Activated CD4-positive, CD25-positive, alpha-beta regulatory T cell treated with anti-CD3 and anti-CD28 coated beads, Interleukin-2, amount 50 U/mL, for 16 hours (primary cell): Measurements from ENCODE around the gene DSCAM.

Experiments
- DNase-seq: peaks from one replicate; pipeline ENCODE4 v3.0.0-alpha.2; 2020; ENCODE audit warnings: low read depth, low spot score

DSCAM gene

GRCh38 chr21:40553781-40554180 lies 293.2 kb downstream of the DSCAM start:
- DNase-seq: no peak

GRCh38 chr21:40547906-40548513 lies 298.9 kb downstream of the DSCAM start:
- DNase-seq: no peak

- DNase-seq: no peak
These were observed 300.3 kb downstream of the DSCAM start for GRCh38 chr21:40546647-40547046.

GRCh38 chr21:40540216-40540615 lies 306.7 kb downstream of the DSCAM start:
- DNase-seq: no peak

- DNase-seq: no peak
These were observed 312.1 kb downstream of the DSCAM start for GRCh38 chr21:40534886-40535285.

- no peak for DNase-seq
These were observed 315.4 kb downstream of the DSCAM start for GRCh38 chr21:40531431-40532110.

GRCh38 chr21:40531016-40531415 lies 315.9 kb downstream of the DSCAM start:
- DNase-seq: no peak

GRCh38 chr21:40517646-40518045 lies 329.3 kb downstream of the DSCAM start:
- no peak for DNase-seq

- no peak for DNase-seq
These were observed 330.6 kb downstream of the DSCAM start for GRCh38 chr21:40516335-40516734.

GRCh38 chr21:40512590-40512989 lies 334.4 kb downstream of the DSCAM start:
- DNase-seq: no peak

- DNase-seq: no peak
These were observed 339.0 kb downstream of the DSCAM start for GRCh38 chr21:40507978-40508377.

- no peak for DNase-seq
These were observed 341.3 kb downstream of the DSCAM start for GRCh38 chr21:40505681-40506080.

- no peak for DNase-seq
These were observed 341.7 kb downstream of the DSCAM start for GRCh38 chr21:40505244-40505643.

- no peak for DNase-seq
These were observed 342.1 kb downstream of the DSCAM start for GRCh38 chr21:40504825-40505224.

GRCh38 chr21:40496116-40496515 lies 350.8 kb downstream of the DSCAM start:
- no peak for DNase-seq

- no peak for DNase-seq
These were observed 356.6 kb downstream of the DSCAM start for GRCh38 chr21:40490408-40490807.

GRCh38 chr21:40489001-40489400 lies 358.0 kb downstream of the DSCAM start:
- no peak for DNase-seq

- no peak for DNase-seq
These were observed 365.2 kb downstream of the DSCAM start for GRCh38 chr21:40481764-40482163.

GRCh38 chr21:40474513-40474912 lies 372.4 kb downstream of the DSCAM start:
- DNase-seq: no peak

GRCh38 chr21:40472013-40472412 lies 374.9 kb downstream of the DSCAM start:
- DNase-seq: no peak

- no peak for DNase-seq
These were observed 375.9 kb downstream of the DSCAM start for GRCh38 chr21:40471103-40471502.

- DNase-seq: no peak
These were observed 380.0 kb downstream of the DSCAM start for GRCh38 chr21:40466893-40467483.

- DNase-seq: no peak
These were observed 381.6 kb downstream of the DSCAM start for GRCh38 chr21:40465382-40465781.
